Fibroblast of skin of back (primary cell): ENCODE measurements around the gene ADK.
"Not testable (repeated sequence)": the region's sequence is repeated elsewhere in the genome, so short reads cannot be mapped to it uniquely, and the experiment has no call there.

Experiments
- DNase-seq: peaks from one replicate; pipeline ENCODE4 v3.0.0-alpha.2; 2013

The ADK gene

GRCh38 chr10:74498664-74499063 lies 347.6 kb downstream of the ADK start:
- DNase-seq = not testable (repeated sequence)

- no peak for DNase-seq
These were observed 349.1 kb downstream of the ADK start for GRCh38 chr10:74500026-74500704.

GRCh38 chr10:74500816-74501215 lies 349.8 kb downstream of the ADK start:
- peak; percentile 25 for DNase-seq

GRCh38 chr10:74502963-74503608 lies 352.1 kb downstream of the ADK start:
- DNase-seq = peak; percentile 84

- no peak for DNase-seq
These were observed 356.9 kb downstream of the ADK start for GRCh38 chr10:74507951-74508350.

- no peak for DNase-seq
These were observed 359.6 kb downstream of the ADK start for GRCh38 chr10:74510594-74510993.

GRCh38 chr10:74511051-74511450 lies 360.0 kb downstream of the ADK start:
- no peak for DNase-seq

- no peak for DNase-seq
These were observed 363.3 kb downstream of the ADK start for GRCh38 chr10:74514322-74514721.

- no peak for DNase-seq
These were observed 367.0 kb downstream of the ADK start for GRCh38 chr10:74518061-74518460.

- DNase-seq = no peak
These were observed 370.5 kb downstream of the ADK start for GRCh38 chr10:74521526-74521925.

GRCh38 chr10:74523199-74523598 lies 372.2 kb downstream of the ADK start:
- DNase-seq = no peak

GRCh38 chr10:74525885-74526284 lies 374.9 kb downstream of the ADK start:
- no peak for DNase-seq

- not testable (repeated sequence) for DNase-seq
These were observed 376.6 kb downstream of the ADK start for GRCh38 chr10:74527611-74528010.

- no peak for DNase-seq
These were observed 378.2 kb downstream of the ADK start for GRCh38 chr10:74529205-74529604.

- DNase-seq = no peak
These were observed 380.0 kb downstream of the ADK start for GRCh38 chr10:74530981-74531380.

GRCh38 chr10:74539317-74539716 lies 388.3 kb downstream of the ADK start:
- DNase-seq = no peak

- no peak for DNase-seq
These were observed 390.4 kb downstream of the ADK start for GRCh38 chr10:74541375-74541774.

GRCh38 chr10:74542077-74542476 lies 391.1 kb downstream of the ADK start:
- DNase-seq = peak; percentile 29

- no peak for DNase-seq
These were observed 392.3 kb downstream of the ADK start for GRCh38 chr10:74543276-74543675.

GRCh38 chr10:74544106-74544505 lies 393.1 kb downstream of the ADK start:
- no peak for DNase-seq

- DNase-seq = peak; percentile 20
These were observed 397.7 kb downstream of the ADK start for GRCh38 chr10:74548676-74549075.

GRCh38 chr10:74556072-74556705 lies 405.2 kb downstream of the ADK start:
- DNase-seq = no peak

- no peak for DNase-seq
These were observed 406.1 kb downstream of the ADK start for GRCh38 chr10:74557098-74557497.

GRCh38 chr10:74558403-74558802 lies 407.4 kb downstream of the ADK start:
- no peak for DNase-seq
